IPS-20b (cell line): ENCODE results near the gene EXOC4.

ENCODE experiments used
- H3K27ac ChIP-seq: one replicate; pipeline ENCODE4 v1.5.1; 2013; ENCODE audit warnings: low read length
- H3K27me3 ChIP-seq: 2 replicates; pipeline ENCODE4 v1.6.1; 2013; ENCODE audit warnings: mild to moderate bottlenecking, low read length, inconsistent platforms; ENCODE audit not compliant: insufficient read depth
- H3K36me3 ChIP-seq: 2 replicates; pipeline ENCODE4 v1.6.1; 2013; ENCODE audit warnings: low read depth, mild to moderate bottlenecking, inconsistent platforms, low read length, moderate library complexity; ENCODE audit not compliant: insufficient read depth
- H3K4me1 ChIP-seq: 2 replicates; pipeline ENCODE4 v1.6.1; 2013; ENCODE audit warnings: mild to moderate bottlenecking, control low read depth, inconsistent platforms, low read length, moderate library complexity; ENCODE audit not compliant: insufficient read depth
- H3K4me3 ChIP-seq: 2 replicates; pipeline ENCODE4 v1.5.1; 2013; ENCODE audit warnings: mild to moderate bottlenecking, low read length, inconsistent platforms
- H3K9ac ChIP-seq: 2 replicates; pipeline ENCODE4 v1.6.1; 2013; ENCODE audit warnings: low read depth, mild to moderate bottlenecking, inconsistent platforms, low read length, moderate library complexity
- H3K9me3 ChIP-seq: 2 replicates; pipeline ENCODE4 v1.6.1; 2013; ENCODE audit warnings: mild to moderate bottlenecking, low read depth, low read length, inconsistent platforms; ENCODE audit not compliant: insufficient read depth

The EXOC4 gene

GRCh38 chr7:133789974-133790373, 537.1 kb downstream of the EXOC4 start:
- H3K27me3 ChIP-seq, result no peaks in the 10 kb centered on the region
- no peak overlapping the region for H3K9ac ChIP-seq
- no peak overlapping the region for H3K27ac ChIP-seq
- H3K9me3 ChIP-seq, result no peaks in the 10 kb centered on the region
- H3K4me1 ChIP-seq, result peaks cover 4% of the 10 kb centered on the region; the same call in 1 of the 2 replicates
- H3K4me3 ChIP-seq, result no peak overlapping the region
- H3K36me3 ChIP-seq, result no peaks in the 10 kb centered on the region

GRCh38 chr7:133790911-133791310, 538.0 kb downstream of the EXOC4 start:
- H3K27ac ChIP-seq, result no peak overlapping the region
- no peaks in the 10 kb centered on the region for H3K9me3 ChIP-seq
- H3K4me3 ChIP-seq, result no peak overlapping the region
- no peaks in the 10 kb centered on the region for H3K27me3 ChIP-seq
- H3K4me1 ChIP-seq, result peaks cover 4% of the 10 kb centered on the region; the same call in 1 of the 2 replicates
- no peak overlapping the region for H3K9ac ChIP-seq
- H3K36me3 ChIP-seq, result no peaks in the 10 kb centered on the region

- no peaks in the 10 kb centered on the region for H3K36me3 ChIP-seq
- H3K9me3 ChIP-seq, result no peaks in the 10 kb centered on the region
- no peak overlapping the region for H3K9ac ChIP-seq
- H3K27me3 ChIP-seq, result no peaks in the 10 kb centered on the region
- H3K4me1 ChIP-seq, result peaks cover 4% of the 10 kb centered on the region; the same call in 1 of the 2 replicates
- H3K4me3 ChIP-seq, result no peak overlapping the region
- H3K27ac ChIP-seq, result no peak overlapping the region
Observed at GRCh38 chr7:133794479-133794878, 541.6 kb downstream of the EXOC4 start.

GRCh38 chr7:133795068-133795665, 542.3 kb downstream of the EXOC4 start:
- no peak overlapping the region for H3K27ac ChIP-seq
- peaks cover 2% of the 10 kb centered on the region; the same call in 1 of the 2 replicates for H3K4me1 ChIP-seq
- H3K27me3 ChIP-seq, result no peaks in the 10 kb centered on the region
- no peak overlapping the region for H3K4me3 ChIP-seq
- no peaks in the 10 kb centered on the region for H3K9me3 ChIP-seq
- no peak overlapping the region for H3K9ac ChIP-seq
- H3K36me3 ChIP-seq, result no peaks in the 10 kb centered on the region

GRCh38 chr7:133796782-133797745, 544.2 kb downstream of the EXOC4 start:
- no peak overlapping the region for H3K4me3 ChIP-seq

GRCh38 chr7:133797818-133798520, 545.1 kb downstream of the EXOC4 start:
- no peaks in the 10 kb centered on the region for H3K9me3 ChIP-seq
- H3K27ac ChIP-seq, result no peak overlapping the region
- no peak overlapping the region for H3K9ac ChIP-seq
- H3K4me1 ChIP-seq, result no peaks in the 10 kb centered on the region
- no peaks in the 10 kb centered on the region for H3K27me3 ChIP-seq
- H3K4me3 ChIP-seq, result no peak overlapping the region
- no peaks in the 10 kb centered on the region for H3K36me3 ChIP-seq

More at GRCh38 chr7:133796782-133797745, 544.2 kb downstream of the EXOC4 start:
- Histone ChIP-seq H3K27me3 (no peaks in the 10 kb centered on the region), H3K4me1 (no peaks in the 10 kb centered on the region), H3K27ac (no peak overlapping the region), H3K9ac (no peak overlapping the region), H3K36me3 (no peaks in the 10 kb centered on the region), H3K9me3 (no peaks in the 10 kb centered on the region)

- no peaks in the 10 kb centered on the region for H3K36me3 ChIP-seq
- no peak overlapping the region for H3K9ac ChIP-seq
- H3K4me3 ChIP-seq, result no peak overlapping the region
- no peaks in the 10 kb centered on the region for H3K4me1 ChIP-seq
- no peaks in the 10 kb centered on the region for H3K27me3 ChIP-seq
- no peak overlapping the region for H3K27ac ChIP-seq
- H3K9me3 ChIP-seq, result no peaks in the 10 kb centered on the region
Observed at GRCh38 chr7:133801341-133801740, 548.5 kb downstream of the EXOC4 start.

GRCh38 chr7:133804127-133804526, 551.2 kb downstream of the EXOC4 start:
- Histone ChIP-seq H3K9me3 (no peaks in the 10 kb centered on the region), H3K4me3 (no peak overlapping the region), H3K4me1 (no peaks in the 10 kb centered on the region), H3K36me3 (no peaks in the 10 kb centered on the region), H3K27me3 (no peaks in the 10 kb centered on the region), H3K27ac (no peak overlapping the region), H3K9ac (no peak overlapping the region)

GRCh38 chr7:133805426-133805825, 552.5 kb downstream of the EXOC4 start:
- H3K4me1 ChIP-seq, result no peaks in the 10 kb centered on the region
- no peaks in the 10 kb centered on the region for H3K36me3 ChIP-seq
- H3K4me3 ChIP-seq, result no peak overlapping the region
- no peak overlapping the region for H3K27ac ChIP-seq
- H3K27me3 ChIP-seq, result no peaks in the 10 kb centered on the region
- H3K9me3 ChIP-seq, result no peaks in the 10 kb centered on the region
- H3K9ac ChIP-seq, result no peak overlapping the region

GRCh38 chr7:133807624-133808492, 555.0 kb downstream of the EXOC4 start:
- Histone ChIP-seq H3K27ac (no peak overlapping the region), H3K27me3 (no peaks in the 10 kb centered on the region), H3K4me1 (no peaks in the 10 kb centered on the region), H3K36me3 (no peaks in the 10 kb centered on the region), H3K9ac (no peak overlapping the region), H3K4me3 (no peak overlapping the region), H3K9me3 (no peaks in the 10 kb centered on the region)

GRCh38 chr7:133808493-133808866, 555.6 kb downstream of the EXOC4 start:
- no peak overlapping the region for H3K27ac ChIP-seq
- no peaks in the 10 kb centered on the region for H3K27me3 ChIP-seq
- no peak overlapping the region for H3K9ac ChIP-seq
- H3K9me3 ChIP-seq, result no peaks in the 10 kb centered on the region
- H3K4me3 ChIP-seq, result no peak overlapping the region
- H3K36me3 ChIP-seq, result no peaks in the 10 kb centered on the region
- no peaks in the 10 kb centered on the region for H3K4me1 ChIP-seq
